K562 (cell line): ENCODE data around the gene ACY1. TPM values are rescaled to one million over a fixed set of nuclear protein-coding genes. Genes with fewer than 3 reads are reported as not detected.

ENCODE experiments used
- BCOR ChIP-seq: fragments of 450-650 bp; IDR thresholded peaks from 2 replicates; pipeline ENCODE4 v1.6.1; 2016
- MBD1 ChIP-seq: fragments of 250-450 bp; sonication (Bioruptor Pico); IDR thresholded peaks from 2 replicates; pipeline ENCODE4 v1.8.0; 2022; ENCODE audit warnings: inconsistent platforms
- MYNN ChIP-seq, 2 experiments: sonication (generic); formaldehyde crosslinking in 1 of 2; IDR thresholded peaks; 2 replicates each; pipeline versions ENCODE4 v1.5.0 to v1.6.1; 2016 to 2020; ENCODE audit warnings: antibody characterized with exemption in 1 of 2, missing genetic modification reagents in 1 of 2
- NFXL1 ChIP-seq: fragments of 450-650 bp; formaldehyde crosslinking; IDR thresholded peaks from 2 replicates; pipeline ENCODE4 v1.4.0; 2021; ENCODE audit warnings: mild to moderate bottlenecking
- SIN3A ChIP-seq, 2 experiments: fragments of 150-350 bp in 1 of 2; IDR thresholded peaks; 2 replicates each; pipeline ENCODE4 v1.6.1; 2011 to 2016; ENCODE audit warnings: borderline replicate concordance in 2 of 2, low read depth in 2 of 2, low read length in 2 of 2, mild to moderate bottlenecking in 2 of 2, moderate library complexity in 2 of 2; ENCODE audit not compliant: control insufficient read depth in 1 of 2
- UBTF ChIP-seq, 2 experiments: IDR thresholded peaks; 2 replicates each; pipeline ENCODE4 v1.6.1; 2012; ENCODE audit warnings: improper control_type of control experiment in 2 of 2, low read depth in 2 of 2, low read length in 2 of 2, borderline replicate concordance in 1 of 2
- ZBTB9 ChIP-seq: fragments of 450-650 bp; formaldehyde crosslinking; IDR thresholded peaks from 2 replicates; pipeline ENCODE4 v1.4.0; 2020; ENCODE audit warnings: mild to moderate bottlenecking, moderate library complexity
- ZNF347 ChIP-seq: fragments of 450-650 bp; formaldehyde crosslinking; IDR thresholded peaks from 2 replicates; pipeline ENCODE4 v1.4.0; 2020; ENCODE audit warnings: low read depth, mild to moderate bottlenecking, moderate library complexity
- ZNF407 ChIP-seq: fragments of 450-650 bp; IDR thresholded peaks from 2 replicates; pipeline ENCODE4 v1.6.1; 2016; ENCODE audit warnings: low read depth
- polyA plus RNA-seq, 8 experiments: library from polyadenylated mRNA; depleted of rRNA in 4 of 8; stranded (reverse) in 5 of 8; unstranded in 3 of 8; fragments of >200 nt; fragmentation: Nextera tagmentation in 2 of 8; fragmentation: Illumina TruSeq in 1 of 8; extraction: Ambion mirVana in 2 of 8; extraction: Trizol in 1 of 8; gene quantifications; 2 replicates each; pipeline versions ENCODE4 v1.2.1 to v1.2.3, GENCODE V29; 2011 to 2014; ENCODE audit warnings: inconsistent platforms in 1 of 8, missing spikeins in 1 of 8
- total RNA-seq, 7 experiments: library from RNA; depleted of rRNA in 6 of 7; stranded (reverse); fragments of >200 nt in 6 of 7; fragmentation: Illumina TruSeq in 2 of 7; extraction: Trizol in 2 of 7; gene quantifications; 2 replicates each; pipeline versions ENCODE4 v1.2.1 to v1.2.3, GENCODE V29; 2011 to 2021; ENCODE audit warnings: low replicate concordance in 1 of 7

The ACY1 gene
- total and polyA plus RNA-seq, 9 of the 15 experiments (the other 6 are each of a cell fraction or from before 2014, with no cell fraction given): 70.7 to 195 (median 123) TPM

- TF ChIP-seq NFXL1 (CRISPR knock-in tag) (no peak), MYNN (IDR thresholded peaks at IDR 0.05) (peak; percentile 10; the same call in 1 of the 2 replicates), MYNN (CRISPR knock-in tag; IDR thresholded peaks at IDR 0.05) (no peak), ZNF347 (CRISPR knock-in tag) (no peak), ZBTB9 (CRISPR knock-in tag) (peak; percentile 21; the same call in 1 of the 2 replicates), ZNF407 (peak; percentile 34; the same call in 1 of the 2 replicates), BCOR (no peak), MBD1 (CRISPR knock-in tag) (no peak), UBTF (IDR thresholded peaks at IDR 0.05; ENCODE audit: borderline replicate concordance in 1 of 2, low read depth in 2 of 2, low read length in 2 of 2) (no peak), SIN3A (IDR thresholded peaks at IDR 0.05; ENCODE audit: borderline replicate concordance in 2 of 2, control insufficient read depth in 1 of 2, low read depth in 2 of 2, low read length in 2 of 2) (no peak)
These were observed 8.1 kb upstream of the ACY1 start, which contains the start of gene ABHD14A (continued) for GRCh38 chr3:51974963-51975851.
